Measurements from ENCODE around the gene GRM8. TPM values are rescaled to one million over a fixed set of nuclear protein-coding genes. Genes with fewer than 3 reads are reported as not detected.

GRM8 gene
- total RNA-seq, 1 donor from 2014 or later = 0.51 TPM

GRCh38 chr7:126791306-126791705 lies 461.4 kb downstream of the GRM8 start:
- Mint-ChIP-seq H3K9me3 (ENCODE audit: unreplicated experiment) (no peaks in the 10 kb centered on the region), H3K36me3 (ENCODE audit: unreplicated experiment) (no peaks in the 10 kb centered on the region), H3K27ac (ENCODE audit: unreplicated experiment) (no peak overlapping the region), H3K27me3 (ENCODE audit: unreplicated experiment) (peaks cover 18% of the 10 kb centered on the region), H3K4me1 (ENCODE audit: unreplicated experiment) (no peaks in the 10 kb centered on the region), H3K4me3 (ENCODE audit: unreplicated experiment) (no peak overlapping the region)
- DNase-seq (ENCODE audit: extremely low spot score, unreplicated experiment) = no peak
- TF ChIP-seq CTCF (IDR thresholded peaks at IDR 0.05) = no peak

- TF ChIP-seq CTCF (IDR thresholded peaks at IDR 0.05) = no peak
- H3K4me1 Mint-ChIP-seq (ENCODE audit: unreplicated experiment) = no peaks in the 10 kb centered on the region
- DNase-seq (ENCODE audit: extremely low spot score, unreplicated experiment) = no peak
- H3K4me3 Mint-ChIP-seq (ENCODE audit: unreplicated experiment) = no peak overlapping the region
- H3K36me3 Mint-ChIP-seq (ENCODE audit: unreplicated experiment) = no peaks in the 10 kb centered on the region
- H3K9me3 Mint-ChIP-seq (ENCODE audit: unreplicated experiment) = no peaks in the 10 kb centered on the region
- no peak overlapping the region for H3K27ac Mint-ChIP-seq (ENCODE audit: unreplicated experiment)
- H3K27me3 Mint-ChIP-seq (ENCODE audit: unreplicated experiment) = peaks cover 16% of the 10 kb centered on the region
Measured at GRCh38 chr7:126790763-126791162, 462.0 kb downstream of the GRM8 start.

- H3K4me1 Mint-ChIP-seq (ENCODE audit: unreplicated experiment) = no peaks in the 10 kb centered on the region
- no peaks in the 10 kb centered on the region for H3K9me3 Mint-ChIP-seq (ENCODE audit: unreplicated experiment)
- H3K36me3 Mint-ChIP-seq (ENCODE audit: unreplicated experiment) = no peaks in the 10 kb centered on the region
- no peak for DNase-seq (ENCODE audit: extremely low spot score, unreplicated experiment)
- H3K4me3 Mint-ChIP-seq (ENCODE audit: unreplicated experiment) = no peak overlapping the region
- H3K27ac Mint-ChIP-seq (ENCODE audit: unreplicated experiment) = no peak overlapping the region
- H3K27me3 Mint-ChIP-seq (ENCODE audit: unreplicated experiment) = peaks cover 4% of the 10 kb centered on the region
- TF ChIP-seq CTCF (IDR thresholded peaks at IDR 0.05) = no peak
Measured at GRCh38 chr7:126783613-126784012, 469.1 kb downstream of the GRM8 start.

GRCh38 chr7:126780993-126781392 lies 471.7 kb downstream of the GRM8 start:
- Mint-ChIP-seq H3K36me3 (ENCODE audit: unreplicated experiment) (no peaks in the 10 kb centered on the region), H3K27ac (ENCODE audit: unreplicated experiment) (no peak overlapping the region), H3K9me3 (ENCODE audit: unreplicated experiment) (no peaks in the 10 kb centered on the region), H3K27me3 (ENCODE audit: unreplicated experiment) (peaks cover 2% of the 10 kb centered on the region), H3K4me1 (ENCODE audit: unreplicated experiment) (no peaks in the 10 kb centered on the region), H3K4me3 (ENCODE audit: unreplicated experiment) (no peak overlapping the region)
- TF ChIP-seq CTCF (IDR thresholded peaks at IDR 0.05) = no peak
- DNase-seq (ENCODE audit: extremely low spot score, unreplicated experiment) = no peak

- TF ChIP-seq CTCF (IDR thresholded peaks at IDR 0.05) = no peak
- no peak overlapping the region for H3K4me3 Mint-ChIP-seq (ENCODE audit: unreplicated experiment)
- no peaks in the 10 kb centered on the region for H3K9me3 Mint-ChIP-seq (ENCODE audit: unreplicated experiment)
- no peaks in the 10 kb centered on the region for H3K36me3 Mint-ChIP-seq (ENCODE audit: unreplicated experiment)
- no peaks in the 10 kb centered on the region for H3K4me1 Mint-ChIP-seq (ENCODE audit: unreplicated experiment)
- DNase-seq (ENCODE audit: extremely low spot score, unreplicated experiment) = no peak
- H3K27me3 Mint-ChIP-seq (ENCODE audit: unreplicated experiment) = no peaks in the 10 kb centered on the region
- no peak overlapping the region for H3K27ac Mint-ChIP-seq (ENCODE audit: unreplicated experiment)
Measured at GRCh38 chr7:126778101-126778500, 474.6 kb downstream of the GRM8 start.
